Left renal pelvis (tissue), 4 donors: ENCODE results near the gene RBM12. TPM values are rescaled to one million over a fixed set of nuclear protein-coding genes. Genes with fewer than 3 reads are reported as not detected.
A peak's percentile ranks its signal among the peaks of the same experiment; 100 is the strongest.
"Not testable (repeated sequence)": the region's sequence is repeated elsewhere in the genome, so short reads cannot be mapped to it uniquely, and the experiment has no call there.

ENCODE experiments used
- DNase-seq, 4 donors: peaks; one replicate each; pipeline ENCODE4 v3.0.0-alpha.2; 2013; ENCODE audit warnings: low read depth in 4 of 4, low spot score in 3 of 4
- polyA plus RNA-seq, 4 donors: library from polyadenylated mRNA; unstranded; fragments of 120-200 nt; gene quantifications; one replicate each; pipeline ENCODE4 v1.2.1, GENCODE V29; 2013; ENCODE audit not compliant: insufficient read length in 4 of 4

RBM12 gene
- 100 to 1,000 TPM in 1 of 4 donors, 10 to 100 TPM in 3; 89.6 to 115 (median 95.2) TPM for polyA plus RNA-seq

- peak; percentile 84 to 92 (median 88) for DNase-seq
Observed at GRCh38 chr20:35664466-35665206, at the start of gene RBM12, which contains the start of gene CPNE1. TSS of gene RBM12 (minus strand) at chr20:35664900. CDS start at chr20:35655322, 9,578 bp downstream. TSS of gene CPNE1 (minus strand) at chr20:35664900. CDS start at chr20:35632923, 31,977 bp downstream.

GRCh38 chr20:35714127-35714526, 49.4 kb upstream of the RBM12 start:
- no peak for DNase-seq

GRCh38 chr20:35713120-35713519, 48.4 kb upstream of the RBM12 start:
- not testable (repeated sequence) for DNase-seq

- no peak for DNase-seq
Observed at GRCh38 chr20:35711588-35712209, 47.0 kb upstream of the RBM12 start.

GRCh38 chr20:35710884-35711587, 46.3 kb upstream of the RBM12 start:
- DNase-seq, result no peak

GRCh38 chr20:35710039-35710438, 45.3 kb upstream of the RBM12 start:
- DNase-seq, result no peak

GRCh38 chr20:35709259-35709658, 44.6 kb upstream of the RBM12 start:
- DNase-seq, result no peak

GRCh38 chr20:35708502-35708901, 43.8 kb upstream of the RBM12 start:
- DNase-seq, result no peak

- DNase-seq, result not testable (repeated sequence)
Observed at GRCh38 chr20:35706591-35707529, 42.2 kb upstream of the RBM12 start.

GRCh38 chr20:35705894-35706293, 41.2 kb upstream of the RBM12 start:
- not testable (repeated sequence) for DNase-seq

GRCh38 chr20:35704514-35705261, 40.0 kb upstream of the RBM12 start:
- no peak for DNase-seq

- no peak for DNase-seq
Observed at GRCh38 chr20:35702824-35703695, 38.4 kb upstream of the RBM12 start.

GRCh38 chr20:35702051-35702823, 37.5 kb upstream of the RBM12 start:
- DNase-seq, result no peak

GRCh38 chr20:35700625-35701148, 36.0 kb upstream of the RBM12 start:
- DNase-seq, result no peak

GRCh38 chr20:35699957-35700624, 35.4 kb upstream of the RBM12 start:
- no peak for DNase-seq

GRCh38 chr20:35699127-35699956, 34.6 kb upstream of the RBM12 start, which contains the start of the genes NFS1 and ROMO1:
TSS of gene NFS1 (minus strand) at chr20:35699352. CDS start at chr20:35699288, 64 bp downstream.
TSS of gene ROMO1 (plus strand) at chr20:35699405. CDS start at chr20:35699633, 228 bp downstream.
- peak; percentile 68 to 80 (median 72) for DNase-seq
